HG03565 (cell line): Measurements from ENCODE around the gene PEX10.
"Not testable (repeated sequence)": the region's sequence is repeated elsewhere in the genome, so short reads cannot be mapped to it uniquely, and the experiment has no call there.

Source experiments
- ATAC-seq: cut with Tn5 transposase; IDR thresholded peaks from one replicate; pipeline ENCODE4 v1.9.1; 2021; ENCODE audit warnings: mild to moderate bottlenecking, moderate library complexity; ENCODE audit not compliant: unreplicated experiment

The PEX10 gene

DNA sequence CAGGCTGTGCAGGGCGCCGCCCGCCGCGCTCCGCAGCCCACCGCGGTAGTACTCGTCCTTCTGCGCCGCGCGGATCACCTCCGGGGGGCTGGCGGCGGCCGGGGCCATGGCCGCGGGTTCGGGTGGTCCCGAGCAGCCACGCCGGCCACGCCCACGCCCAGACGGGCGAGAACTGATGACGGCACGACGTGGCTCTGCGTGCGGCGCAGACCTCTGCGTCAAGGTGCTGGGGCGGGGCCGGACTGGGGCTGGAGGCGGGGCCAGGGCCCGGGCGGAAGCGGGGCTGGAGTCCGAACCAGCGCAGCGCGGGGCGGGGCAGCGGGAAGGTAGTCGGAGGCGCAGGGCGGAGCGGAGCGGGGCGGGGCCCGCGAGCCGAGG, at the start of gene PEX10:
TSS of gene PEX10 (minus strand) at position 170 of the 378 bp plus-strand sequence. CDS start at position 108, 62 bp downstream.
- peak; percentile 74 for ATAC-seq

DNA sequence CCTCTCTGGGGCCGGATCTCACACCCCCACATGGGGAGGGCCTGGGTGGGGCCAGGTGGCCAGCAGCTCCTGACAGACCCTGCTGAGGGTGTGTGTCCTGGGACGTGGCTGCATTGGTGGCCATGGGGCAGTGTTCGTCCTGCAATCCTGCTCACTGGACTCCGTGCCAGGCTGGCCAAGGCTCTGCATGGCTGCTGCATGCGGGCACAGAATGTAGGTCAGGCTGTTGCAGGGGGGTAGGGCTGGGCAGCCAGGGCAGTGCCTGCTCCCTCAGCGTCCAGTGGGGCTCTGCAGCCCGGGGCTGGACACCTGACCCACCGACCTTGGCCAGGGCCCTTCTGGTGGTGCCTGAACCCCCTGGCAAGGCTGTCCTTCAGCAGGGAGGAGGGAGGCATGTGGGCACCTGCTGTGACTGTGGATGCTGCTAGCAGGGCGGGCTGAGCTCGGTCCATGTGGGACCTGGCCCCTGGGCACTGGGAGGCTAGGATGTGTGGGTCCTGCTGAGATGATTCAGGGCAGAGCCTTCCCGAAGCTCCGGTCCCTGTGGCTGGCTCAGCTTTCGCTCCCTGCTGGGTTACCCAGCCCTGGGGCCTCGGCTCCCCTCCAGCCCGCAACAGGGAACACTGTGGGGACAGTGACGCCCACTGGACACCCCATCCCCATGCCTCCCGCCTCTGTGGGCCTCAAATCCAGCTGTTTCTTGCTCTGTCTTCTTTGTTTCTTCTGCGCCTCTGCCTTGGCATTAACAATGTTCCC, 48.8 kb upstream of the PEX10 start:
- no peak for ATAC-seq

DNA sequence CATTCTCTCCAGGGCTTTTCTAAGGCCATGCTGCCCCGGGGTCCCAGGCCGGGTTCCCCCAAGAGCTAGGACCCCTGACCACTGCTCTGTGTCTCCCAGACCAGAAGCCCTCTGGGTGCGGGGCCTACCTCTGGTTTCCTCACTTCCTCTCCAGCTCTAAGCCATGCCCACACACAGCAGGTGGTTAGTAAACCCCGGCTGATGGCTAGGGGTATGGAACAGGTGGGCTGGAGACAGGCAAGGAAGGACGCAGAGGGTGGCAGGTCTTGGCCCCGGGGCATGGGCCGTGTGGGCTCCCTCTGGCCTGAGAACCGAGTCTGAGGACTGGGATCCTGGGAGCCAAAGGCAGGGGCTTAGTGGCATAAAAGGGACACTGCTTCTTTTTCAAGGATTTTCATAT, 47.8 kb upstream of the PEX10 start:
- no peak for ATAC-seq

DNA sequence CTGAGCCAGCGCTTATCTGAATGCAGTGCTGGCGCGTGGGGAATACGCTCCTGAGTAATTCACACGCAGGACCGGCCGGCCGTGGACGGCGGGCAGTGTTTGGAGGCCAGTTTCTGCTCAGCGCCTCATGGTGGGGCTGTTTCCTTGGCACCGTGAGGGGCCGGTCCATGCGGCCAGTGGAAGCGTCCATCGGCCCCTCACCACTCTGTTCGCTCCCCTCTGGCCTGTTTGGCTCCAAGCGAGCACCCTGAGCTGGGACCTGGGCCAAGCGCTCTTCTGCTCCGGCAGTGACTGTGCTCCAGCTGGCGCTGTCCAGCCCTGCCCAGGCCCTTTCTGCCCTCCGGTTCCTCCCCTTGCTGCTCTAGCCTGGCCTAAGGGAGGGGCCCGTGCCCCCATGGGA, 47.4 kb upstream of the PEX10 start:
- no peak for ATAC-seq

DNA sequence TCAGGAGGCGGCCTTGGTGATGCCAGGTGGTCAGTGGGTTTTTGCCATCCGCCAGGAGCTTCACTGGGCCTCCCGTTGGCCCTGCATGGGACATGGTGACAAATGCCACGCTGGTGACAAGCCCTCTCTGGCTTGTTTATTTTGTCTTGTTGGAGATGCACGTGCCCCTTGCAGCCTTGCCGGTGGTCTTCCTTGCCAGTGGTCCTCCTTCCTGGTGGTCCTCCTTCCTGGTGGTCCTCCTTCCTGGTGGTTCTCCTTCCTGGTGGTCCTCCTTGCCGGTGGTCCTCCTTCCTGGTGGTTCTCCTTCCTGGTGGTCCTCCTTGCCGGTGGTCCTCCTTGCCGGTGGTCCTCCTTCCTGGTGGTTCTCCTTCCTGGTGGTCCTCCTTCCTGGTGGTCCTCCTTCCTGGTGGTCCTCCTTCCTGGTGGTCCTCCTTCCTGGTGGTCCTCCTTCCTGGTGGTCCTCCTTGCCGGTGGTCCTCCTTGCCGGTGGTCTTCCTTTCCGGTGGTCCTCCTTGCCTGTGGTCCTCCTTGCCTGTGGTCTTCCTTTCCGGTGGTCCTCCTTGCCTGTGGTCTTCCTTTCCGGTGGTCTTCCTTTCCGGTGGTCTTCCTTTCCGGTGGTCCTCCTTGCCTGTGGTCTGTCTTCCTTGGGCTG, 46.9 kb upstream of the PEX10 start:
- ATAC-seq, result not testable (repeated sequence)

DNA sequence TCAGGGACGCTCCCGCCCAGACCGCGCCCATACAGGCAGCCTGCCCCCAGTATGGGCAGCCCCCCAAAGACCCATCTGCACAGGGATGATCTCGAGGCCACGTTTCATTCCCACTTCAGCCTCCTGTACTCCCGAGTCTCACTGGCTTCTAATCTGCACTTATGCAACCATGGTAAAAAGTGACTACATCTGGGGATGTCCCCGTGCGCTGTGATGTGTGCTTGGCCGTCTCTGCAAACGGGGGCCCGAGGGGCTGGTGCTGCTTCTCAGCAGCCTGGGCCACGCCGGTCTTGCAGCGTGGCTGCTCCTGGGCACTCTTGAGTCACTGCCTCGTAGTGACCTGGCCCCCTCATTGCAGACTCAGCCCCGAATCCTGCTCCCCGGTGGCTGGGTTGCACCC, 46.3 kb upstream of the PEX10 start:
- no peak for ATAC-seq

DNA sequence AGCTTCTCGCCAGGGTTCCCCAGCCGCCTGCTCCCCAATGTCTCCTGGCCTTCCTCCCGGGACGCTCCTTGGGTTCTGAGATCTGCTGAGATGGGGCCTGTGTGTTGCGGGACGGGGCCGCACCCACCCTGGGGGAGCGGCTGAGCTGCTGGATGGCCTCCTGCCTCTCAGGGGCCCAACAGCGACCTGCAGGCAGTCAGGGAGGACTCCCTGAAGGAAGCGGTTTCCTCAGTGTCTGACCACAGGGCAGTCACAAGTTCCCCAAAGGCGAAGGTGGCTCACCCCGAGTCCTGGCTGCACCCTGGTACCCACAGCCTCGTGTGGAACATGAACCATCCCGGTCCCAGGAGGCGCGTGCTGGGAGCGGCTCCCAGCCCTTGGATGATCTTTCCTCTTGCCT, 45.1 kb upstream of the PEX10 start:
- ATAC-seq, result no peak

DNA sequence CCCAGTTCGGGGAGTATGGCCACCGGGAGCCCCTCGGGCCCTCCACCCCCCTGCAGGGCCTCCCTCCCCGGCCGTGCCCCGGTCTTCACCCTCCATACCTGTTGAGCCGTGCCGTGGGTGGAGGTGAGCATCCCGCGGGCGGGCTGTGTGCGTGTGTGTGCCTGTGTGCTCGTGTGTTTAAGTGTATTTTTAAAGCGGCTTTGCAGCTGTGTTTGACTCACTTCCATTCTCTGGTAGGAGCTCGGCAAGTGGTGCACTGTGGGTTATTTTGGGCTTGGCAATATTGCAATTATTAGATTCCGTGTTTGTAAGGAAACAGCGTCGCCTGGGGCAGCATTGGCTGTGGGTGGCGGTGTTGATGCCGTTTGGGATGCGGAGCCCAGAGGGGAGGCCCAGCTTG, 43.4 kb upstream of the PEX10 start:
- ATAC-seq, result no peak

DNA sequence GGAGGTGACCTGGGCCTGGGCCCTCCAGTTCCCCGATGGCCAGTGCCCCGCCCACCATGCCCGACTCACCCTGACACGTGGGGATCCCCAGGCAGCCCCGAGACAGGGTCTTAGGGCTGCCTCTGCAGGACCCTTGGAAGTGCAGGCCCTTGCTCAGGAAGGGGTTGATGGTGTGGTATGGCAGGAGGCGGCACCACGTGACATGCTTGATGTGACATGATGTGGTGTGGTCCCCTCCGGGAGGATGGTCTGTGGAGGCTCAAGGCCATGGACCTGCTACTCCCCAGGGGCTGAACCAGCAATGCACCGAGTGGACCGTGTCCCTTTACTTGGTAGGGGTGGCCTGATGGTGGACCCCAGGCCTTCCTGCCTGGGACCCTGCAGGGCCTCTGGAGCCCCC, 41.9 kb upstream of the PEX10 start:
- ATAC-seq, result no peak

DNA sequence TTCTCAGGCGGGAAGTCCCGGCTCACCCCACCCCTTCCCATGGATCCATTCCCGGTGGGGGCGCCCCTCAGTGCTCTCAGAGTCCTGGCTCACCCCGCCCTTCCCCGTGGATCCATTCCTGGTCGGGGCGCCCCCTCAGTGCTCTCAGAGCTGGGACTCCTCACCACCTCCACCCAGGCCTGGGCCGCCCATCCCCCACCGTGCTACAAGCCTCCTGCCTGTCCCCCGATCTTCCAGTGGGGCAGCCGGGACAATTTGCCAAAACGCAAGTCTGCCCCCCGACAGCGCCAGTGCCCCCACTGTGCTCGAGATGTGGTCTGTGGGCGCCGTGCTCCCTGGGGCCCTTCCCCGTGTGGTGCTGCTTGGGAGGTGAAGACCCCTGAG, 40.6 kb upstream of the PEX10 start:
- no peak for ATAC-seq

DNA sequence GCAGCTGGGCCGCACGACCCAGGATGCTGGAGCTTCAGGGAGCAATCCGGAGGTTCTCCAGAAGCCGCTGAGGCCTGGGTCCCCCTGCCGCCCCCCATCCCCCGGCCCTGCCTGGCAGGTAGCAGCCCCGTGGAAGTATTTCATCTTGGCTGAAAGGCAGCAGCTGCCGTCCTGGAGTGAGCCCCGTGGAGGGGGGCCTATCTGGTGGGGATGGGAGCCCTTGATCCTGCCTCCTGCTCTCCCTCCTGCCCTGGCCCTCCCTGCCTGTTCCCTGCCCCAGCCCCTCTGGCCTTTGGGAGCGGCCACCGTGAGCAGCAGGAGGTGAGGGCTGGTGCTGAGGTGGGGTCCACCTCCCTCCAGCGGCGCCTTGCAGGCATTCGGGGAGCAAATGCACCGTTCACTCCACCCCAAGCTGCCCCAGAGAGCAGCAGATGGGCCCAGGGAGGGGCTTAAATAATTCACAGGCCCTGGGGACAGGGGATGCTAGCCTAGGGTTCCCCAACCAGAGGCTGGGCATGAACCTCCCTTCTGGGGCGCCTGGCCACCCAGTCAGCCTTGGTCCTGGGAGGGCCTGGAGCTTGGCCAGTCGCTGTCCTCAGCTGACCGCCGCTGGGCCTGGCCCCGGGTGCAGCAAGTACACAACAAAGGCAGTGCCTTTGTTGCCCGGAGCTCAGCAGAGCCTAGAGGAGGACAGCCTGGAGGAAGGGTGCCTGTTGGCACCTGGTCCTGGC, 40.0 kb upstream of the PEX10 start:
- no peak for ATAC-seq

DNA sequence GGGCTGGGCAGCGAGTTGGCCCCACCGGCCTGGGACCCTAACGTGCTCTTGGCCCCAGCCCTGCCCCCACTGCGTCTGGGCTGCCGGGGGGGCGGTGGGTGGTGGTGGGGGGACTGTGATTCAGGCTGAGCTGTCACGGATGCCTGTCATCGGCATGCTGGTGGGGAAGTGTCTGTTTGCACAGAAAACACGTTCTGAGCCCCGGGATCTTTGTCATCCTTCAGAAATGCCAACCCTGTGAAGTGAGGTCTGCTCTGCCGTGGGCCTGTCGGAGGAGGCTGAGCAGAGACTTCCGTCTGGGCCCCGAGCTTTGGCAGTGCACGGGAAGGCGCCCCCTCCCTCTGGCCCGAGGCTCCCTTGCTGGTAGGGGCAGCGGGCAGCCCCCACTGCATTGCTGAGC, 39.4 kb upstream of the PEX10 start:
- ATAC-seq, result no peak

DNA sequence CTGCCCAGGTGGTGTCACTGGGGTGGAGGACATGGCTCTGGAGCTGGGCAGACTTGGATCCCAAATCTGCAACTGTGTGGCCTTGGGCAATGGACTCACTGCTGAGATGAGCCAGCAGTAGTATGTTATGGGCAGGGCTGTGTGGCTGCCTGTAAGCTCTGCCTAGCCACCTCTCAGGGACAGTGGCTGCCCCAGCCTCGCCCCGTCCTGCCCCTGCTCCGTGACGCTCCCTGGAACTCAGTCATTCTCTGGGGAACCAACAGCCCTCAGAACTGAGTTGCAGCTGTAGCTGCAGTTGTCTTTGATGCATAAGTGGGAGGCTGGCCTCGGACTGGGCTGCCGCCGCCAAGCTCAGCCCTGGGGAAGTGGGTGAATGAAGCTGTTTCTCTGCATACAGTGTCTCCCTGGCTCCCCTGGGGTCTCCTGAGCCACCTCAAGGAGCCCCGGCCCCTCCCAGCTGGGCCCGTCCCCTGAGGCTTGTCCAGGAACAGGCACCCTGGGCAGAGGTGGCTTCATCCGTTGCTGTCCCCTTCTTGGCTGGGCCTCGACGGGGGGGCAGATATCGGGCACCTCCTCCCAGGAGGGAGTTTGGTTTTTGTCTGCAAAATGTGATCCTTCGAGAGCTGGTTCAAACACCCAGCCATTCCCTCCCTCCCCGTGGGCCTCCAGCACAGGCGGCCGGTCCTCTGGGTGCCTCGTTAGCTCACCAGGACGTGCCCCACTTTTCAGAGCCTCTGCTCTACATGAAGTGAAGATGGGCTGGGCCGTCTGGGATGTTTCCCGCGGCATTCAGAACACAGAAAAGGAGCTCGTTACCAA, 37.5 kb upstream of the PEX10 start:
- no peak for ATAC-seq

DNA sequence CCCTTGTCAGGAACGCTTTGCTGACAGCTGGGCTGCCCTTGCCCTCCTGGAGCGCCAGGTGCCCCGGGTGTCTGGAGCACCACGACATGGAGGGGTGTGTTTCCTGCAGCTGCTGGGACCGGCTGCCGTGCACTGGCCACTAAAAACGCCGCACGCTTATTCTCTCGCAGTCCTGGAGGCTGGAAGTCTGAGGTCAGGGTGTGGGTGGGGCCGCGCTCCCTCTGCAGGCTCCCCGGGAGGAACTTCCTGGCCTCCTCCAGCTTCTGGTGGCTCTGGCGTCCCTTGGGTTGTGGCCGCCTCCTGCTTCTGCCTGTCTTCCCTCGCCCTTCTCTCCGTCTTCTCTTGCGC, 35.7 kb upstream of the PEX10 start:
- no peak for ATAC-seq

DNA sequence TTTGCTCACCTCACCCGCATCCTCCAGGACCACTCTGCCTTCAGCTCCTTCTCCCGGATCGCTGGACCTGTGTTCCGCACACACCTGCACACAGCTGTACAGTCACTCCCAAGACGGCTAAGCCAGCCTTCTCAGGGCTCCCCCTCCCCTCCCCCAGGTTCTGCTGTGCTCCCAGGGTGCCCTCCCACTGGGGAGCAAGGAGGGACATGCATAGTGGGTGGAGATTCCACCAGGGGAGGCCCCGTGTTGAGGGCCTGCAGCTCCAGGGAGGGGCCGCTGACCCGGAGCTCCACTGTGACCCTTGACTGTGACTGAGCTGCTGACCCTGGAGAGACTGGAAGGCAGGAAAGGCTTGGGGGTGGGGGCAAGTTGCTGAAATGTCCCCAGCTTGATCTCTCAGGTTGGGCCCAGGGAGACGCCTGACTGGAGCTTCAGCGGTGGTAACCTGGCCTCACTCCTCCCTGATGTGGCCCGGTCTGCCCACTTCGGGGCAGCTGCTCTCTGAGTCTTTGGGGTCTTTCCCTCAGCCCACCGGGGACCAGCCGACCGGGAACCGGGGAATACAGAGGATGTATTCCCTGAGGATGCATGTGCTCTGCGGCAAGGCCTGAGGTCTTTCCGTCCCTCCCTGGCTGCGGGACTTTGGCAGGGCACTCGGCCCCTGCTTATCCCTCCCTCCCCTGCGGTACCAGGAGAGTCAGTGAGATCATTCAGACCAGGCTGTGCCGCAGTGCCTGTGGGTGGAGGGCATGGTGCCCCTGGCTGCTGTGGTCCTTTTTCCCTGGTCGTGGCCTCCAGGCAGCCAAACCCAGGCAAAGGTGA, 35.1 kb upstream of the PEX10 start:
- ATAC-seq, result no peak

DNA sequence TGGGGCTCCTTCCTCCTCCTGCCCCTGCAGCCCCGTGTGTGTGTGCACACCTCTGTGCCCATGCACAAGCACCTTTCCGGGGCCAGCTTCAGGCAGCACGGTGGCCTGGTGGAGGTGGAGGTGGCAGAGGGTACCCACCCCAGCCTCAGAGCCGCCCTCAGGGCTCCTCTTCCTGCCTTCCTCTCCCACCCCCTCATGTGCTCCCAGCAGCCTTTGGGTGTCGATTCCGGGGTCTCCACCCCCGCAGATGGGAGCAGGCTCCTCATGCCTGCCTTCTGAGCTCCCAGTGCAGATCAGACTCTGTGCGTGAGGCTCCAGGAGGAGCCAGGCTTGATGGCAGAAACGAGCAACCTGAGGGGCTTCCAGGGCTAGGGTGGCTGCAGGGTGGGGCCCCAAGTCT, 34.5 kb upstream of the PEX10 start:
- ATAC-seq, result no peak

DNA sequence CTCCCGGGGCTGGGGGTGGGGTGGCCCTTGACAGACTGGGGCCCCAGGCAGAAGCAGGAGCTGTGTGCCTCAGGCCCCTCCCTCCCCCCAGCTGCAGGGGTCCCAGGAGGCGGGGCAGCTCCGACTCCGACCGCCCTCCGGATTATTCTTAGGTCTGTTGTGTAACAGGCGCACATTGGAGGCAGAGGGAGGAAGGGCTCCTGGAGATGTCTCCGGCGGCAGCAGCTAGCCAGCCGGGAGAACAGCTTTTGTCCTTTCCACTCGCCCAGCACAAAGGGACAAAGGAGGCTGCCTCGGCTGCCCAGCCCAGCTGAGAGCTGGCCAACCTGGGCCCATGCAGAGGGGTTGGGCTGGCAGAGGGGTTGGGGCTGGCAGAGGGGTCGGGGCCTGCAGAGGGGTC, 34.0 kb upstream of the PEX10 start:
- no peak for ATAC-seq

DNA sequence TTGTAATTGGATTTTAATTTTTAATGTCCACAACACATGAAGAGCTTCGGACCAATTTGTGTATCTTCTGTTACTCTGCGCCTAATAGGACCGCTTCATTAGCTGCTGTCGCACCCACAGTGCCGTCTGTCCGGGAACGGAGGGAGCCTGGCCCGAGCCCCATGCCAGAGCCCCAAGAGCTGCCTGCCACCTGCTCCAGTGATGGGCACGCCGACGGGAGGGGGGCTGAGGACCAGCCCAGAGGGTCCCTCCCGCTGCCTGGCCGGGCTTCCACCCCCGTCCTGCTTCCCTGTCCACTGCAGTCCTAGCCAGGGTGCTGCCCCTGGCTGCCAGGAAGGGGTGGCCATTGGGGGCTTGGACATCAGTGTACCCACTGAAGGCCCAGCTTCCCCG, 33.5 kb upstream of the PEX10 start:
- ATAC-seq, result no peak

DNA sequence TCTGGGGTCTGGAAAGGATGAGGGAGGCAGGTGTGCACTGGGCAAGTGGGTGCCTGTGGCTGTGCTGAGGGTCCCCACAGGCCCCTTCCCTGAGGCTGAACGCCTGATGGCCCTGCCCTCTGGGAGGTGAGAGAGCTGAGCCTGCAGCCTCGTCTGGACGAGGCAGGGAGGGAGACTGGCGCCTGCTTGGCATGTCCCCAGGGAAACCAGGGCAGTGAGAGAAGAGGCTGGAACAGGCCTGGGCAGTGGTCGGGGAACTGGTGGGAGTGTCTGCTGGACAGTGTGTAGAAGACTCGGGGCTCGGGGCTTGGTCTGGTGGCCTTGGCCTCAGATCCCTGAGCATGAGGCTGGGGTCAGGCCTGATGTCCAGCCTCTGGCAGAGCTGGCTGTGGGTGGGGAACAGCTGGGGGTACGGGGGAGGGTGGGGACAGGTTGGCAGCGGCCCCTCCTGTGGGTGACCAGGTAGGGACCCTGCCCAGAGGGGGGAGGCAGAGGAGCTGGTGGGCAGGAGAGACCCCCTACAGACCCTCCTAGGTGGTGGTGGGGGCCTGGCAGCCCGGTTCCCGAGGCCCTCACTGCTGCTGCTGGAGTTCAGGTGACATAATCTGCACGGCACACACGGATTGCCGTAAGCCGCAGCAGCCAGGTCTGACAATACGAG, 32.9 kb upstream of the PEX10 start:
- ATAC-seq, result no peak

DNA sequence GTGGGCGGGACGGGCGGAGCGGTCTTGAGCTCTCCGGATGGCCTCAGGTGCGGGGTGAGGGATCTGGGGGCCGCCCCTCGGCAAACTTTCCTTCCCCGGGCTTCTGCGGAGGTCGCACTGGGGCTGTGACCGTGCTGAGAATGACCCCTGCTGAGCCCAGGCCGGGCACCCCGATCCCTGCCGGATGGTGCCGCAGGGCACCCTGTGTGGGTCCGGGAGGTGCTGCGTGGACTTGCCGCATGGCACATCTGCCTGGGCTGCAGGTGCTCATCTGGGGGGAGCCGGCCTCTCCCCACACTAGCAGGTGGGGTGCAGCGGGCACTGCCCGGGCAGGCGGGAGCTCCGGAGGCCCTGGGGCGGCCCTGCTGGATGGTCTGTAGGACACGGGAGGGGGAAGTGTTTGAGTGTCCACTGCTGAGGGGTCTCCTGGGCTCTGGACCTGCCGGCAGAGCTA, 31.8 kb upstream of the PEX10 start:
- no peak for ATAC-seq
